HFFc6 (cell line): ENCODE results near the gene UTP3. TPM values are rescaled to one million over a fixed set of nuclear protein-coding genes. Genes with fewer than 3 reads are reported as not detected.
"Not testable (repeated sequence)": the region's sequence is repeated elsewhere in the genome, so short reads cannot be mapped to it uniquely, and the experiment has no call there.

ENCODE experiments used
- DNase-seq: peaks from one replicate; pipeline ENCODE4 v3.0.0-alpha.2; 2018
- H3K27ac Mint-ChIP-seq: 2 replicates; pipeline ENCODE4 v1.8.0; 2020; ENCODE audit warnings: mild to moderate bottlenecking, mixed read lengths
- H3K27me3 Mint-ChIP-seq: 2 replicates; pipeline ENCODE4 v1.8.0; 2021; ENCODE audit warnings: mild to moderate bottlenecking, moderate library complexity, mixed read lengths; ENCODE audit not compliant: insufficient read depth
- H3K36me3 Mint-ChIP-seq: 2 replicates; pipeline ENCODE4 v1.8.0; 2021; ENCODE audit warnings: low read depth, mixed read lengths
- H3K4me1 Mint-ChIP-seq: 2 replicates; pipeline ENCODE4 v1.8.0; 2020; ENCODE audit warnings: low read depth, mixed read lengths
- H3K4me3 Mint-ChIP-seq: 2 replicates; pipeline ENCODE4 v1.8.0; 2020; ENCODE audit warnings: mild to moderate bottlenecking, moderate library complexity, mixed read lengths
- H3K9me3 Mint-ChIP-seq: 2 replicates; pipeline ENCODE4 v1.8.0; 2020; ENCODE audit warnings: mild to moderate bottlenecking, mixed read lengths
- CTCF ChIP-seq: fragments of 200-600 bp; sonication (generic); IDR thresholded peaks from 2 replicates; pipeline ENCODE4 v1.5.0; 2021; ENCODE audit warnings: antibody characterized with exemption, mild to moderate bottlenecking
- total RNA-seq, 6 experiments: library from RNA; stranded (reverse); fragmentation: NEBNext Ultra II Directional; extraction: Animal tissue kit (Norgen Biotek cat#: 25700); gene quantifications; 2 replicates in 1 of 6; 3 replicates in 5 of 6; pipeline ENCODE4 v1.2.3, GENCODE V29; 2021

UTP3 gene
- total RNA-seq, 6 experiments from 2014 or later: 38.8 to 48.0 (median 43.1) TPM

GRCh38 chr4:70657326-70657725 is 31.0 kb upstream of the UTP3 start:
- H3K27me3 Mint-ChIP-seq: peaks cover 1% of the 10 kb centered on the region
- no peak for TF ChIP-seq CTCF
- DNase-seq: no peak
- H3K4me1 Mint-ChIP-seq: peaks cover 13% of the 10 kb centered on the region
- H3K36me3 Mint-ChIP-seq: no peaks in the 10 kb centered on the region
- H3K27ac Mint-ChIP-seq: no peak overlapping the region
- H3K4me3 Mint-ChIP-seq: no peak overlapping the region
- H3K9me3 Mint-ChIP-seq: no peaks in the 10 kb centered on the region

GRCh38 chr4:70658418-70658817 is 29.9 kb upstream of the UTP3 start:
- Mint-ChIP-seq H3K4me1 (peaks cover 13% of the 10 kb centered on the region), H3K27me3 (peaks cover 1% of the 10 kb centered on the region), H3K27ac (no peak overlapping the region), H3K4me3 (no peak overlapping the region), H3K9me3 (no peaks in the 10 kb centered on the region), H3K36me3 (no peaks in the 10 kb centered on the region)
- no peak for DNase-seq
- TF ChIP-seq CTCF: no peak

- H3K9me3 Mint-ChIP-seq: no peaks in the 10 kb centered on the region
- H3K4me3 Mint-ChIP-seq: no peak overlapping the region
- peaks cover 2% of the 10 kb centered on the region for H3K4me1 Mint-ChIP-seq
- no peak overlapping the region for H3K27ac Mint-ChIP-seq
- DNase-seq: no peak
- TF ChIP-seq CTCF: no peak
- H3K36me3 Mint-ChIP-seq: no peaks in the 10 kb centered on the region
- H3K27me3 Mint-ChIP-seq: peaks cover 1% of the 10 kb centered on the region; the same call in 1 of the 2 replicates
These were observed 28.2 kb upstream of the UTP3 start for GRCh38 chr4:70660106-70660505.

GRCh38 chr4:70661309-70661922 is 26.9 kb upstream of the UTP3 start:
- not testable (repeated sequence) for H3K27me3 Mint-ChIP-seq, H3K9me3 Mint-ChIP-seq, H3K4me3 Mint-ChIP-seq, H3K36me3 Mint-ChIP-seq, H3K27ac Mint-ChIP-seq, H3K4me1 Mint-ChIP-seq, DNase-seq

- Mint-ChIP-seq H3K4me3 (peak within 1 kb of the TSS; percentile 62), H3K36me3 (no peaks in the 10 kb centered on the region), H3K27ac (peak within 1 kb of the TSS; percentile 56), H3K4me1 (peaks cover 46% of the 10 kb centered on the region), H3K9me3 (no peaks in the 10 kb centered on the region), H3K27me3 (no peaks in the 10 kb centered on the region)
- DNase-seq: peak; percentile 20
- TF ChIP-seq CTCF: no peak
These were observed 22.0 kb upstream of the UTP3 start, which contains the start of gene JCHAIN for GRCh38 chr4:70666369-70666768. Gene JCHAIN, minus strand, starts transcription at chr4:70666508. Its CDS starts 18 bp downstream, at chr4:70666490.

- Mint-ChIP-seq H3K9me3 (no peaks in the 10 kb centered on the region), H3K36me3 (no peaks in the 10 kb centered on the region), H3K27me3 (no peaks in the 10 kb centered on the region)
These were observed 20.4 kb upstream of the UTP3 start for GRCh38 chr4:70667740-70668535.

More at GRCh38 chr4:70667740-70668535, 20.4 kb upstream of the UTP3 start:
- no peak for TF ChIP-seq CTCF
- Mint-ChIP-seq H3K27ac (peak overlapping the region; percentile 20; the same call in 1 of the 2 replicates), H3K4me1 (peaks cover 46% of the 10 kb centered on the region), H3K4me3 (no peak overlapping the region)
- DNase-seq: no peak
